Gastroesophageal sphincter (tissue), 4 donors: Measurements from ENCODE around the gene CCDC107. TPM values are rescaled to one million over a fixed set of nuclear protein-coding genes. Genes with fewer than 3 reads are reported as not detected.
"Not testable (repeated sequence)": the region's sequence is repeated elsewhere in the genome, so short reads cannot be mapped to it uniquely, and the experiment has no call there.

ENCODE experiments used
- ATAC-seq: fragments of 150-250 bp; one replicate; pipeline ENCODE4 v1.9.1; 2016; ENCODE audit warnings: mild to moderate bottlenecking, moderate library complexity
- H3K27ac ChIP-seq, 4 donors: fragments of 200-600 bp; sonication (generic) in 3 of 4; 1 replicate in 3 of 4; 2 replicates in 1 of 4; pipeline ENCODE4 v1.5.1; 2016 to 2019
- H3K27me3 ChIP-seq: fragments of 200-600 bp; sonication (generic); one replicate; pipeline ENCODE4 v1.5.1; 2019
- H3K36me3 ChIP-seq, 2 donors: fragments of 200-600 bp; sonication (generic); one replicate each; pipeline ENCODE4 v1.5.1; 2019; ENCODE audit warnings: control low read depth in 1 of 2
- H3K4me1 ChIP-seq, 3 donors: fragments of 200-600 bp; sonication (generic); 1 replicate in 2 of 3; 2 replicates in 1 of 3; pipeline ENCODE4 v1.5.1; 2016 to 2019; ENCODE audit warnings: control low read depth in 2 of 3
- H3K4me3 ChIP-seq, 2 donors: fragments of 200-600 bp; sonication (generic); one replicate each; pipeline ENCODE4 v1.5.1; 2019; ENCODE audit warnings: mild to moderate bottlenecking in 1 of 2, moderate library complexity in 1 of 2
- H3K9me3 ChIP-seq, 3 donors: fragments of 200-600 bp; sonication (generic); one replicate each; pipeline ENCODE4 v1.5.1; 2017 to 2019; ENCODE audit warnings: control low read depth in 2 of 3
- EP300 ChIP-seq: sonication (generic); formaldehyde crosslinking; IDR thresholded peaks from one replicate; pipeline ENCODE4 v1.6.1; 2017; ENCODE audit warnings: antibody characterized with exemption, mild to moderate bottlenecking
- POLR2A ChIP-seq, 2 donors: fragments of 450-650 bp; IDR thresholded peaks; one replicate each; pipeline ENCODE4 v1.6.1; 2017; ENCODE audit warnings: antibody characterized with exemption in 2 of 2, mild to moderate bottlenecking in 2 of 2, moderate library complexity in 1 of 2
- POLR2AphosphoS5 ChIP-seq: sonication (generic); formaldehyde crosslinking; IDR thresholded peaks from one replicate; pipeline ENCODE4 v1.6.1; 2017; ENCODE audit warnings: antibody characterized with exemption
- WGBS, 2 donors: methylation state at CpG; one replicate each; pipeline ENCODE4 v1.1.5; 2018; ENCODE audit warnings: low coverage in 1 of 2; 5-methylcytosine and 5-hydroxymethylcytosine counted together
- total RNA-seq, 4 donors: library from RNA; depleted of rRNA; stranded (reverse); fragments of >200 nt; gene quantifications; one replicate each; pipeline ENCODE4 v1.1.0, GENCODE V29; 2016
- TF ChIP-seq, protein P1 (sequence below), 4 experiments: fragments of 200-600 bp in 2 of 4; fragments of 450-650 bp in 2 of 4; sonication (generic) in 1 of 4; IDR thresholded peaks; one replicate each; pipeline ENCODE4 v1.5.1; 2017 to 2019; ENCODE audit warnings: antibody characterized with exemption in 4 of 4, mild to moderate bottlenecking in 2 of 4, moderate library complexity in 2 of 4

Gene CCDC107, protein sequence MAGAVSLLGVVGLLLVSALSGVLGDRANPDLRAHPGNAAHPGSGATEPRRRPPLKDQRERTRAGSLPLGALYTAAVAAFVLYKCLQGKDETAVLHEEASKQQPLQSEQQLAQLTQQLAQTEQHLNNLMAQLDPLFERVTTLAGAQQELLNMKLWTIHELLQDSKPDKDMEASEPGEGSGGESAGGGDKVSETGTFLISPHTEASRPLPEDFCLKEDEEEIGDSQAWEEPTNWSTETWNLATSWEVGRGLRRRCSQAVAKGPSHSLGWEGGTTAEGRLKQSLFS
- total RNA-seq: 10 to 100 TPM; 61.9 to 94.2 (median 87.0) TPM

DNA sequence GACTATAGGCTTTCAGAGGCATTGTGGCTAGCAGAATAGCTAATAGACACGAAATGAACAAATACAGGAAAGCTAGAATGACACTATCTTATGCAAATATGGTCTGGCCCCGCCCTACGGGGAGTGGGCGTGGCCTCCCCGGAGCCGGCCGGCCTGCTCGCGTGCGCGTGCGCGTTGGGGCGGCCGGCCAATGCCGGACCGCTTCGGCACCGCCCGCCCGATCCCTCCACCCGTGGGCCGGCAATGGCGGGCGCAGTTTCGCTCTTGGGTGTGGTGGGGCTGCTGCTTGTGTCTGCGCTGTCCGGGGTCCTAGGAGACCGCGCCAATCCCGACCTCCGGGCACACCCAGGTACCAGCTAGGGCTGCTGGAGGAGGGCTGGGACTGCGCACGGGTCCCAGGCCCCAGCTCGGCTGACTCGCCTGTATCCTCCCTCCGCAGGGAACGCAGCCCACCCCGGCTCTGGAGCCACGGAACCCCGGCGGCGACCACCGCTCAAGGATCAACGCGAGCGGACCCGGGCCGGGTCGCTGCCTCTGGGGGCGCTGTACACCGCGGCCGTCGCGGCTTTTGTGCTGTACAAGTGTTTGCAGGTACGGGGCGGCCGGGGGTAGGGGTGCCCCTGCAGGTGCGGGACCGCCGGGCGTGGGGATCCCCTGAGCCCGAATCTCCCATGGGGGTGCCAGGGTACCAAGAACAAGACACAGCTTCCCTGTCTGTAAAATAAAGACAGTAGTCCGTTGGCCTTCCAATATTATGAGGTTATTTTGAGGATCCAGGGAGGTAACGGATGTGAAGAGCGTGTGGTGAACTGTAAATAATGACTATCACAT is at the start of gene CCDC107:
TSS of gene CCDC107 (plus strand) at position 156 of the 831 bp plus-strand sequence. CDS start at position 244, 88 bp downstream.
- ATAC-seq: peak; percentile 76
- Histone ChIP-seq H3K27ac (peak within 1 kb of the TSS; percentile 94 to 100 (median 100)), H3K27me3 (no peaks in the 10 kb centered on the region), H3K36me3 (peaks cover 0 to 11% of the 10 kb centered on the region in 2 donors), H3K4me1 (peaks cover 0 to 59% (median 8%) of the 10 kb centered on the region in 3 donors), H3K4me3 (peak within 1 kb of the TSS; percentile 70 to 97), H3K9me3 (no peaks in the 10 kb centered on the region)
- WGBS, 2 donors: 0 to 1% methylated on average over 7 to 18 of the region's 67 CpGs
- TF ChIP-seq EP300 (no peak), POLR2A (IDR thresholded peaks at IDR 0.05) (peak; percentile 97), POLR2AphosphoS5 (peak; percentile 88)
- TF ChIP-seq, protein P1, sequence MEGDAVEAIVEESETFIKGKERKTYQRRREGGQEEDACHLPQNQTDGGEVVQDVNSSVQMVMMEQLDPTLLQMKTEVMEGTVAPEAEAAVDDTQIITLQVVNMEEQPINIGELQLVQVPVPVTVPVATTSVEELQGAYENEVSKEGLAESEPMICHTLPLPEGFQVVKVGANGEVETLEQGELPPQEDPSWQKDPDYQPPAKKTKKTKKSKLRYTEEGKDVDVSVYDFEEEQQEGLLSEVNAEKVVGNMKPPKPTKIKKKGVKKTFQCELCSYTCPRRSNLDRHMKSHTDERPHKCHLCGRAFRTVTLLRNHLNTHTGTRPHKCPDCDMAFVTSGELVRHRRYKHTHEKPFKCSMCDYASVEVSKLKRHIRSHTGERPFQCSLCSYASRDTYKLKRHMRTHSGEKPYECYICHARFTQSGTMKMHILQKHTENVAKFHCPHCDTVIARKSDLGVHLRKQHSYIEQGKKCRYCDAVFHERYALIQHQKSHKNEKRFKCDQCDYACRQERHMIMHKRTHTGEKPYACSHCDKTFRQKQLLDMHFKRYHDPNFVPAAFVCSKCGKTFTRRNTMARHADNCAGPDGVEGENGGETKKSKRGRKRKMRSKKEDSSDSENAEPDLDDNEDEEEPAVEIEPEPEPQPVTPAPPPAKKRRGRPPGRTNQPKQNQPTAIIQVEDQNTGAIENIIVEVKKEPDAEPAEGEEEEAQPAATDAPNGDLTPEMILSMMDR (IDR thresholded peaks at IDR 0.05): peak in 3 of 4 experiments; percentile 57 to 72 (median 69)

DNA sequence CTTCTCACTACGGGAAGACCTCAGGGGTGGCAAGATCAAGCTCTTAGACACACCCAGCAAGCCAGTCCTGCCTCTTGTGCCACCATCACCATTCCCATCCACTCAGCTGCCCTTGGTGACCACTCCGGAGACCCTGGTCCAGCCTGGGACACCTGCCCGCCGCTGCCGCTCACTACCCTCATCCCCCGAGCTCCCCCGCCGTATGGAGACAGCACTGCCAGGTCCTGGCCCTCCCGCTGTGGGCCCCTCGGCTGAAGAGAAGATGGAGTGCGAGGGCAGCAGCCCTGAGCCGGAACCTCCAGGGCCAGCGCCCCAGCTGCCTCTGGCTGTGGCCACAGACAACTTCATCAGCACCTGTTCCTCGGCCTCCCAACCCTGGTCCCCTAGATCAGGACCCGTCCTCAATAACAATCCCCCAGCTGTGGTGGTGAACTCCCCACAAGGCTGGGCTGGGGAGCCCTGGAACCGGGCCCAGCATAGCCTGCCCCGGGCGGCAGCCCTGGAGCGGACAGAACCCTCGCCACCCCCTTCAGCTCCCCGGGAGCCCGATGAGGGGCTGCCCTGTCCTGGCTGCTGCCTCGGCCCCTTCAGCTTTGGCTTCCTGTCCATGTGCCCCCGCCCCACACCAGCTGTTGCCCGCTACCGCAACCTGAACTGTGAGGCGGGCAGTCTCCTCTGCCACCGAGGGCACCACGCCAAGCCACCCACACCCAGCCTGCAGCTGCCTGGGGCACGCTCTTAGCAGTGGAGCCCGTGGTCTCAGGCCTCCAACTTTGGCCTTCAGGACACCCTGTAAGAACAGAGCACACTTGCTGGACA is 48.9 kb upstream of the CCDC107 start:
- Histone ChIP-seq H3K27me3 (no peaks in the 10 kb centered on the region), H3K36me3 (peaks cover 0 to 35% of the 10 kb centered on the region in 2 donors), H3K4me1 (peaks cover 0 to 36% (median 10%) of the 10 kb centered on the region in 3 donors), H3K27ac (peak overlapping the region in 1 of 4 donors; percentile 11), H3K4me3 (no peak overlapping the region), H3K9me3 (no peaks in the 10 kb centered on the region)
- TF ChIP-seq EP300 (no peak), POLR2AphosphoS5 (no peak), POLR2A (IDR thresholded peaks at IDR 0.05) (no peak)
- TF ChIP-seq, protein P1 (IDR thresholded peaks at IDR 0.05): no peak
- ATAC-seq: no peak
- 86% methylated on average over 2 of the region's 31 CpGs; no CpG with 5 or more reads in 1 of the 2 donors for WGBS, 2 donors

DNA sequence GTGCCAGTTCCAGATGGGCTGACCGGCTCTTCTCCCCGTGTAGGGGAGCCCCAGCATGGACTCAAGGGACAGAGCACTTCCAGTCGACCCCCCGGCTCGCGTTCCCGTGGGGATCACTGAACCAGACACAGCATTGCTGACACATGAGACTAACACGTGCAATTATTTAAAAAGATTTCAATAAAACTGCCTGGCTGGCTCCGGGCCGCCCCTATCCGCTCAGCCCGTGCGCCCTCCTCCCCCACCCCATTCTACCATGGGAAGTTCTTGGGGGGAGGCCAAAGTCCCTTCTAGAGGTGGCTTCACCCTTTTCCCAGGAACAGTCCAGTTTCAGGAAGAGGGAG is 48.3 kb upstream of the CCDC107 start:
- H3K27me3 ChIP-seq: no peaks in the 10 kb centered on the region
- H3K36me3 ChIP-seq: peaks cover 0 to 35% of the 10 kb centered on the region in 2 donors
- WGBS, 2 donors: no CpG with 5 or more reads among the region's 13 CpGs
- H3K4me1 ChIP-seq: peaks cover 0 to 31% (median 10%) of the 10 kb centered on the region in 3 donors
- H3K9me3 ChIP-seq: no peaks in the 10 kb centered on the region
- no peak for ATAC-seq
- H3K4me3 ChIP-seq: no peak overlapping the region
- TF ChIP-seq POLR2A (IDR thresholded peaks at IDR 0.05) (no peak), POLR2AphosphoS5 (no peak), EP300 (no peak)
- TF ChIP-seq, protein P1 (IDR thresholded peaks at IDR 0.05): no peak
- peak overlapping the region in 1 of 4 donors; percentile 11 for H3K27ac ChIP-seq

DNA sequence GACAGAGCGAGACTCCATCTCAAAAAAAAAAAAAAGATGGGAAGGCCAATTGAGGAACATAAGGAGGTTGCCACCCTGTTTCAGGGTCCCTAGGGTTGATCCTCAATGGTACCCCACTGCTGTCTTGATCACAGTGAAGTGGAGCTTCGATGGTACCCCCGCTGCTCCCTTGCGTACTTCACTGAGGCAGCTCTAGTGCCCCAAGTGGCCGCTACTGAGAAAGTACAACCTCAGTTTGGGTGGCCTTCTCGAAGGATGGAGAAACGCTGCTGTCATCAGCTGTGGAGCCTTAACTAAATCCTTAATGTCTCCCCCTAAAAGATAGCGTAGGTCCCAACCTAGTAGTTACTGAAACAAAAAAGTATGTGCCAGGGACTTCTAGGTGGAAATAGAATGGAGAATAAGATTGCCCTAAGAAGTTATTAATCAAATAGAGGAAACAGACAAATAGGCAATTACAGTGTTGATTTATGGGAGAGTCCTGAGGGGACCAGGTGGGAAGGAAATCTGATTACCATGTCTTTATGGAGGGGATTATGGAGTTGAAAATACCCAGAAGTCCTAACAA is 46.8 kb upstream of the CCDC107 start:
- Histone ChIP-seq H3K36me3 (peaks cover 0 to 35% of the 10 kb centered on the region in 2 donors), H3K27ac (no peak overlapping the region), H3K9me3 (no peaks in the 10 kb centered on the region), H3K4me3 (no peak overlapping the region), H3K27me3 (peaks cover under 1% of the 10 kb centered on the region), H3K4me1 (peaks cover 0 to 22% (median 5%) of the 10 kb centered on the region in 3 donors)
- peak; percentile 66 for ATAC-seq
- 4 to 17% methylated on average over 4 to 8 of the region's 8 CpGs for WGBS, 2 donors
- TF ChIP-seq POLR2AphosphoS5: no peak
- TF ChIP-seq, protein P1 (IDR thresholded peaks at IDR 0.05): peak in 3 of 4 experiments; percentile 59 to 69 (median 67)
- TF ChIP-seq POLR2A (IDR thresholded peaks at IDR 0.05): no peak

DNA sequence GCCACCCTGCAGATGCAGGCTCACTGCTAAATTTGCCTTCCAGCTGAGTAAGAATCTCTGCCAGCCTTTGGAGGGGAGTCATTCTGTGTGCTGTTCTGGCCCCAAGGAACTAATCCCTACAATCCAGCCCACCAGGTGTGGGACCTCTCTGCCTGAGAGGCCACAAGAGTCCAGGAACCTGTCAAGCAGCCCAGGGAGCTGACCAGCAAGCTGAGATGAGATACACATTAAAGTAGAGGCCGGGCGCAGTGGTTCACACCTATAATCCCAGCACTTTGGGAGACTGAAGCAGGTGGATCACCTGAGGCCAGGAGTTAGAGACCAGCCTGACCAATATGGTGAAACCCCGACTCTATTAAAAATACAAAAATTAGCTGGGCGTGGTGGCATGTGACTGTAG is 46.0 kb upstream of the CCDC107 start:
- H3K9me3 ChIP-seq, H3K27me3 ChIP-seq, H3K4me3 ChIP-seq, ATAC-seq, H3K27ac ChIP-seq: not testable (repeated sequence)
- H3K36me3 ChIP-seq: peaks cover 0 to 35% of the 10 kb centered on the region in 2 donors
- H3K4me1 ChIP-seq: peaks cover 0 to 22% (median 0%) of the 10 kb centered on the region in 3 donors
- WGBS, 2 donors: 83 to 92% methylated on average over 2 of the region's 4 CpGs
